ENCODE measurements around the gene DCLK1. TPM values are rescaled to one million over a fixed set of nuclear protein-coding genes. Genes with fewer than 3 reads are reported as not detected.

Gene DCLK1
- total and polyA plus RNA-seq, 10 of the 15 experiments (the other 5 are each of a cell fraction or from before 2014, with no cell fraction given) = not detected

DNA sequence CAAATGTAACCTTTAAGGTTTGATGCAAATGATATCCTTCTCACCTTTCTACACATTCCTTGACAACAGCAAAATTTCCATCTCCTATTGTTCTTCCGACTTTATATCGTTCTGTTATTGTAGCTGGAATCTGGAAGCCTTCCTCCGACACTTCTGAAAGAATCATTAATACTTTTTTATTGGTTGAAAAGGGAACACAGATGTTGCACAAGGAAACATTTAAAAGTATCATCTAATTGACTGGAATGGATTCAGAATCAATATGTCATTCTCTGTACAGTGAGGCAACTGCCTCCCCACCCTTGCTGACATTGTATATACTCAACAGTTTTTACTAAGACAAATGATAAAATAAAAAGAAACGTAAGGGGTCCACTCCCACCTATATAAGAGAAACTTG is 295.2 kb downstream of the DCLK1 start (continued):
- TF ChIP-seq, protein P1, sequence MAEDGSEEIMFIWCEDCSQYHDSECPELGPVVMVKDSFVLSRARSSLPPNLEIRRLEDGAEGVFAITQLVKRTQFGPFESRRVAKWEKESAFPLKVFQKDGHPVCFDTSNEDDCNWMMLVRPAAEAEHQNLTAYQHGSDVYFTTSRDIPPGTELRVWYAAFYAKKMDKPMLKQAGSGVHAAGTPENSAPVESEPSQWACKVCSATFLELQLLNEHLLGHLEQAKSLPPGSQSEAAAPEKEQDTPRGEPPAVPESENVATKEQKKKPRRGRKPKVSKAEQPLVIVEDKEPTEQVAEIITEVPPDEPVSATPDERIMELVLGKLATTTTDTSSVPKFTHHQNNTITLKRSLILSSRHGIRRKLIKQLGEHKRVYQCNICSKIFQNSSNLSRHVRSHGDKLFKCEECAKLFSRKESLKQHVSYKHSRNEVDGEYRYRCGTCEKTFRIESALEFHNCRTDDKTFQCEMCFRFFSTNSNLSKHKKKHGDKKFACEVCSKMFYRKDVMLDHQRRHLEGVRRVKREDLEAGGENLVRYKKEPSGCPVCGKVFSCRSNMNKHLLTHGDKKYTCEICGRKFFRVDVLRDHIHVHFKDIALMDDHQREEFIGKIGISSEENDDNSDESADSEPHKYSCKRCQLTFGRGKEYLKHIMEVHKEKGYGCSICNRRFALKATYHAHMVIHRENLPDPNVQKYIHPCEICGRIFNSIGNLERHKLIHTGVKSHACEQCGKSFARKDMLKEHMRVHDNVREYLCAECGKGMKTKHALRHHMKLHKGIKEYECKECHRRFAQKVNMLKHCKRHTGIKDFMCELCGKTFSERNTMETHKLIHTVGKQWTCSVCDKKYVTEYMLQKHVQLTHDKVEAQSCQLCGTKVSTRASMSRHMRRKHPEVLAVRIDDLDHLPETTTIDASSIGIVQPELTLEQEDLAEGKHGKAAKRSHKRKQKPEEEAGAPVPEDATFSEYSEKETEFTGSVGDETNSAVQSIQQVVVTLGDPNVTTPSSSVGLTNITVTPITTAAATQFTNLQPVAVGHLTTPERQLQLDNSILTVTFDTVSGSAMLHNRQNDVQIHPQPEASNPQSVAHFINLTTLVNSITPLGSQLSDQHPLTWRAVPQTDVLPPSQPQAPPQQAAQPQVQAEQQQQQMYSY (CRISPR knock-in tag; IDR thresholded peaks at IDR 0.05) = no peak
- TF ChIP-seq, protein P2, sequence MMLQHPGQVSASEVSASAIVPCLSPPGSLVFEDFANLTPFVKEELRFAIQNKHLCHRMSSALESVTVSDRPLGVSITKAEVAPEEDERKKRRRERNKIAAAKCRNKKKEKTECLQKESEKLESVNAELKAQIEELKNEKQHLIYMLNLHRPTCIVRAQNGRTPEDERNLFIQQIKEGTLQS (IDR thresholded peaks at IDR 0.05; ENCODE audit: borderline replicate concordance, extremely low read depth, low read depth, low read length) = no peak
- no peak for TF ChIP-seq KLF5 (IDR thresholded peaks at IDR 0.05; ENCODE audit: partially characterized antibody)
- TF ChIP-seq SMC3 (IDR thresholded peaks at IDR 0.05; ENCODE audit: borderline replicate concordance, low read length) = no peak
- no peak for TF ChIP-seq RFX5 (IDR thresholded peaks at IDR 0.05; ENCODE audit: low read depth, low read length)

DNA sequence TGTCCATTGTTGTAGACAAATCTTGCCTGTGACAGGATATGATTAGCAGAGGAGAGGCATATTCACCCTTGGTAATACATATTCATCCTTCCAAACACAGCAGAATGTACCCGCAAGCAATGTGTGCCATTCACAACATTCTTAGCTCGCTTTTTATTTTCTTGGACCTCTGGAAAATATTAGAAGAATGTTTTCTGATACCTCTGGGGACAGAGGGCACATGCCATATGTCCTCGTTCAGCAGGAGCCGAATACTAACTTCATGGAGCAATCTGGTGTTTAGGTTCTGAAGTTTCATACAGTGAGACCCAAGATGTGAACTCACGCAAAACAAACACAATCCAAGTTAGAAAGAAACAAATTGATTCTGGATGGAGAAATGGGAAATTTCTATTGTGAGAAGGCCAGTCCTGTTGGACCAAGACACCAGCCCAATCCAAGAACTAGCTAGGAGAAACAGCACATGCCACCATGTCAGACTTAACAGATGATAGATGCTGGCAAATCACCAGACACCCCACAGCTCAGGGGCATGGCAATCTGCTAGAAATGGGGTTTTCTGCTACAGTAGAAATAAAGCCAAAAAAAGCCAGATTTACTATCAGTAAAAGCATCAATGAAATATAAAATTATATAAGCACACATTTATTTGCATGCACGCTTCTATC is 297.4 kb downstream of the DCLK1 start:
- ChIA-PET CTCF (interaction anchor here (1.2 kb wide), 1 partner anchor 15 kb away, joined by 3 read pairs; no protein-coding TSS in a partner anchor), SMC1A (ENCODE audit: uncharacterized antibody, unreplicated experiment) (no interaction called here), RAD21 (ENCODE audit: unreplicated experiment) (no interaction called here), POLR2A (interaction anchor here (0.5 kb wide), 1 partner anchor 8 kb away, joined by 5 read pairs; no protein-coding TSS in a partner anchor)
- in situ Hi-C loops (cut with MboI) (no loop called here), intact Hi-C loops (cut with micrococcal nuclease; ENCODE audit: unreplicated experiment) (no loop called here)
- Histone ChIP-seq H4K20me1 (ENCODE audit: control insufficient read depth, insufficient read depth) (no peaks in the 10 kb centered on the region), H3K9me3 (replicated peaks; ENCODE audit: control insufficient read depth, insufficient read depth, low read length) (no peaks in the 10 kb centered on the region), H3K4me1 (ENCODE audit: control insufficient read depth, insufficient read depth, low read length) (no peaks in the 10 kb centered on the region), H3K27ac (ENCODE audit: control insufficient read depth, insufficient read depth) (no peak overlapping the region), H3K9ac (ENCODE audit: control insufficient read depth, insufficient read depth, low read length) (no peak overlapping the region), H3K4me3 (no peak overlapping the region), H3K36me3 (ENCODE audit: control insufficient read depth in 2 of 2, insufficient read depth in 2 of 2, low read length in 1 of 2) (no peaks in the 10 kb centered on the region), H3K4me2 (ENCODE audit: control insufficient read depth, insufficient read depth) (no peak overlapping the region), H3K79me2 (ENCODE audit: control insufficient read depth, insufficient read depth, low read length) (no peaks in the 10 kb centered on the region), H3K27me3 (replicated peaks in 1 of 2; ENCODE audit: control insufficient read depth in 2 of 2, insufficient read depth in 2 of 2, low read length in 1 of 2) (no peaks in the 10 kb centered on the region), H2AFZ (ENCODE audit: control insufficient read depth, low read depth, low read length) (no peak overlapping the region)
- DNase-seq (ENCODE audit: low read depth, low spot score) = no peak
- no peak for FAIRE-seq
- BruUV-seq (replicated peaks) = no TSS peak
- no peak for ATAC-seq
- 33% methylated on average over 6 of the region's 6 CpGs for WGBS (ENCODE audit: insufficient coverage, insufficient replicate concordance, low lambda C conversion rate, missing lambda C conversion rate)
- TF ChIP-seq JUND (IDR thresholded peaks at IDR 0.05; ENCODE audit: low read depth, low read length) (no peak), NFYA (IDR thresholded peaks at IDR 0.05; ENCODE audit: borderline replicate concordance, low read depth, low read length) (no peak), HDGF (IDR thresholded peaks at IDR 0.05) (no peak), KLF5 (IDR thresholded peaks at IDR 0.05; ENCODE audit: partially characterized antibody) (no peak), MTA3 (IDR thresholded peaks at IDR 0.05; ENCODE audit: borderline replicate concordance, low read length) (no peak), FOXK2 (IDR thresholded peaks at IDR 0.05) (no peak)
- TF ChIP-seq, protein P3, sequence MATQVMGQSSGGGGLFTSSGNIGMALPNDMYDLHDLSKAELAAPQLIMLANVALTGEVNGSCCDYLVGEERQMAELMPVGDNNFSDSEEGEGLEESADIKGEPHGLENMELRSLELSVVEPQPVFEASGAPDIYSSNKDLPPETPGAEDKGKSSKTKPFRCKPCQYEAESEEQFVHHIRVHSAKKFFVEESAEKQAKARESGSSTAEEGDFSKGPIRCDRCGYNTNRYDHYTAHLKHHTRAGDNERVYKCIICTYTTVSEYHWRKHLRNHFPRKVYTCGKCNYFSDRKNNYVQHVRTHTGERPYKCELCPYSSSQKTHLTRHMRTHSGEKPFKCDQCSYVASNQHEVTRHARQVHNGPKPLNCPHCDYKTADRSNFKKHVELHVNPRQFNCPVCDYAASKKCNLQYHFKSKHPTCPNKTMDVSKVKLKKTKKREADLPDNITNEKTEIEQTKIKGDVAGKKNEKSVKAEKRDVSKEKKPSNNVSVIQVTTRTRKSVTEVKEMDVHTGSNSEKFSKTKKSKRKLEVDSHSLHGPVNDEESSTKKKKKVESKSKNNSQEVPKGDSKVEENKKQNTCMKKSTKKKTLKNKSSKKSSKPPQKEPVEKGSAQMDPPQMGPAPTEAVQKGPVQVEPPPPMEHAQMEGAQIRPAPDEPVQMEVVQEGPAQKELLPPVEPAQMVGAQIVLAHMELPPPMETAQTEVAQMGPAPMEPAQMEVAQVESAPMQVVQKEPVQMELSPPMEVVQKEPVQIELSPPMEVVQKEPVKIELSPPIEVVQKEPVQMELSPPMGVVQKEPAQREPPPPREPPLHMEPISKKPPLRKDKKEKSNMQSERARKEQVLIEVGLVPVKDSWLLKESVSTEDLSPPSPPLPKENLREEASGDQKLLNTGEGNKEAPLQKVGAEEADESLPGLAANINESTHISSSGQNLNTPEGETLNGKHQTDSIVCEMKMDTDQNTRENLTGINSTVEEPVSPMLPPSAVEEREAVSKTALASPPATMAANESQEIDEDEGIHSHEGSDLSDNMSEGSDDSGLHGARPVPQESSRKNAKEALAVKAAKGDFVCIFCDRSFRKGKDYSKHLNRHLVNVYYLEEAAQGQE (IDR thresholded peaks at IDR 0.05; ENCODE audit: low read depth, low read length) = no peak
